Neural progenitor cell (in vitro differentiated cells): ENCODE measurements around the gene ZBTB37. TPM values are rescaled to one million over a fixed set of nuclear protein-coding genes. Genes with fewer than 3 reads are reported as not detected.

Experiments used
- DNase-seq: peaks from one replicate; pipeline ENCODE4 v3.0.0-alpha.2; 2016; ENCODE audit warnings: low spot score
- H2AFZ ChIP-seq: fragments of 200-600 bp; sonication (generic); replicated peaks from 2 replicates; pipeline ENCODE4 v1.6.1; 2016; ENCODE audit warnings: antibody characterized with exemption
- H3F3A ChIP-seq: fragments of 200-600 bp; sonication (generic); 2 replicates; pipeline ENCODE4 v1.6.1; 2016; ENCODE audit warnings: antibody characterized with exemption, low read depth
- H3K27ac ChIP-seq: fragments of 200-600 bp; sonication (generic); 2 replicates; pipeline ENCODE4 v1.5.1; 2016; ENCODE audit warnings: mild to moderate bottlenecking
- H3K27me3 ChIP-seq: fragments of 200-600 bp; sonication (generic); 2 replicates; pipeline ENCODE4 v1.6.1; 2016; ENCODE audit warnings: mild to moderate bottlenecking, moderate library complexity
- H3K36me3 ChIP-seq: fragments of 200-600 bp; sonication (generic); 2 replicates; pipeline ENCODE4 v1.5.1; 2016
- H3K4me1 ChIP-seq: fragments of 200-600 bp; sonication (generic); 2 replicates; pipeline ENCODE4 v1.6.1; 2016; ENCODE audit warnings: mixed run types
- H3K4me2 ChIP-seq: fragments of 200-600 bp; sonication (generic); 2 replicates; pipeline ENCODE4 v1.6.1; 2016
- H3K4me3 ChIP-seq: fragments of 200-600 bp; sonication (generic); 2 replicates; pipeline ENCODE4 v1.5.1; 2016
- H3K79me2 ChIP-seq: fragments of 200-600 bp; sonication (generic); 2 replicates; pipeline ENCODE4 v1.6.1; 2016; ENCODE audit warnings: low read depth
- H3K9ac ChIP-seq: fragments of 200-600 bp; sonication (generic); 2 replicates; pipeline ENCODE4 v1.6.1; 2016
- H3K9me3 ChIP-seq: fragments of 200-600 bp; sonication (generic); 2 replicates; pipeline ENCODE4 v1.5.1; 2016; ENCODE audit warnings: low read depth
- H4K20me1 ChIP-seq: fragments of 200-600 bp; sonication (generic); 2 replicates; pipeline ENCODE4 v1.6.1; 2016; ENCODE audit warnings: low read depth
- H3K27ac Mint-ChIP-seq: 3 replicates; pipeline ENCODE4 v1.8.0; 2021; ENCODE audit warnings: mixed read lengths
- H3K27me3 Mint-ChIP-seq: 2 replicates; pipeline ENCODE4 v1.8.0; 2022; ENCODE audit warnings: low read depth, mild to moderate bottlenecking, inconsistent platforms, moderate library complexity, mixed read lengths; ENCODE audit not compliant: insufficient read depth
- H3K36me3 Mint-ChIP-seq: 3 replicates; pipeline ENCODE4 v1.8.0; 2021; ENCODE audit warnings: mixed read lengths
- H3K4me1 Mint-ChIP-seq: 3 replicates; pipeline ENCODE4 v1.8.0; 2021; ENCODE audit warnings: mixed read lengths
- H3K4me3 Mint-ChIP-seq: 3 replicates; pipeline ENCODE4 v1.8.0; 2021; ENCODE audit warnings: mild to moderate bottlenecking, moderate library complexity, mixed read lengths
- H3K9me3 Mint-ChIP-seq: 3 replicates; pipeline ENCODE4 v1.8.0; 2020; ENCODE audit warnings: mixed read lengths
- EZH2 ChIP-seq: fragments of 200-600 bp; sonication (generic); IDR thresholded peaks from 2 replicates; pipeline ENCODE4 v1.6.1; 2017; ENCODE audit warnings: antibody characterized with exemption, mild to moderate bottlenecking, moderate library complexity
- EZH2phosphoT487 ChIP-seq: fragments of 200-600 bp; sonication (generic); IDR thresholded peaks from 2 replicates; pipeline ENCODE4 v1.6.1; 2017; ENCODE audit warnings: antibody characterized with exemption
- total RNA-seq: library from RNA; depleted of rRNA; stranded (reverse); fragments of >200 nt; gene quantifications from 2 replicates; pipeline ENCODE4 v1.2.3, GENCODE V29; 2015; ENCODE audit warnings: low replicate concordance
- TF ChIP-seq, protein P1 (sequence below): fragments of 200-600 bp; sonication (generic); IDR thresholded peaks from 2 replicates; pipeline ENCODE4 v1.5.1; 2017; ENCODE audit warnings: antibody characterized with exemption, mild to moderate bottlenecking

Gene ZBTB37
- total RNA-seq, 1 donor from 2014 or later, result 19.4 TPM

DNA sequence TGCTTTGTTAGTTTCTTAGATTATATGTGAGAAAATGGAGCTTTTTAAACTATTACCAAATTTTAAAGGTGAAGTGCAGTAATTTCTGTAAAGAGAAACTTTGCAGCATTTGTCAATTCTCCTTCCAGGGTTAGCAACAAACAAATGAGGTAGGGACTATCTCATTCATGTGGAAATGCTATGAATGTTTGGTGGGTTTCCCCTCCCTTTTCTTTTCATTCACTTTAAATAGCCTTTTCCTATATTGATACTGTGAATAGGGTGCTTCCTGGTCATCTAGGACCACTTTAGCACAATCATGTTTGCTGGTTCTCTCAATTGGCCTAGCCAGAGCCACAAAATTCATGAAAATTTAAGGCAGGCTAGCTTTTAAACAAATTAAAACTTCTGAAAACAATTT is 20.6 kb downstream of the ZBTB37 start:
- H2AFZ ChIP-seq, result no peak overlapping the region
- no peaks in the 10 kb centered on the region for H3K9me3 ChIP-seq
- H3K36me3 ChIP-seq, result no peaks in the 10 kb centered on the region
- no peaks in the 10 kb centered on the region for H3K4me1 ChIP-seq
- H3K4me2 ChIP-seq, result no peak overlapping the region
- no peak overlapping the region for H3K27ac Mint-ChIP-seq
- no peaks in the 10 kb centered on the region for H3K27me3 ChIP-seq
- TF ChIP-seq, protein P1, sequence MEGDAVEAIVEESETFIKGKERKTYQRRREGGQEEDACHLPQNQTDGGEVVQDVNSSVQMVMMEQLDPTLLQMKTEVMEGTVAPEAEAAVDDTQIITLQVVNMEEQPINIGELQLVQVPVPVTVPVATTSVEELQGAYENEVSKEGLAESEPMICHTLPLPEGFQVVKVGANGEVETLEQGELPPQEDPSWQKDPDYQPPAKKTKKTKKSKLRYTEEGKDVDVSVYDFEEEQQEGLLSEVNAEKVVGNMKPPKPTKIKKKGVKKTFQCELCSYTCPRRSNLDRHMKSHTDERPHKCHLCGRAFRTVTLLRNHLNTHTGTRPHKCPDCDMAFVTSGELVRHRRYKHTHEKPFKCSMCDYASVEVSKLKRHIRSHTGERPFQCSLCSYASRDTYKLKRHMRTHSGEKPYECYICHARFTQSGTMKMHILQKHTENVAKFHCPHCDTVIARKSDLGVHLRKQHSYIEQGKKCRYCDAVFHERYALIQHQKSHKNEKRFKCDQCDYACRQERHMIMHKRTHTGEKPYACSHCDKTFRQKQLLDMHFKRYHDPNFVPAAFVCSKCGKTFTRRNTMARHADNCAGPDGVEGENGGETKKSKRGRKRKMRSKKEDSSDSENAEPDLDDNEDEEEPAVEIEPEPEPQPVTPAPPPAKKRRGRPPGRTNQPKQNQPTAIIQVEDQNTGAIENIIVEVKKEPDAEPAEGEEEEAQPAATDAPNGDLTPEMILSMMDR, result no peak
- TF ChIP-seq EZH2 (no peak), EZH2phosphoT487 (no peak)
- H3K4me3 ChIP-seq, result no peak overlapping the region
- no peak overlapping the region for H3K4me3 Mint-ChIP-seq
- no peak overlapping the region for H3K9ac ChIP-seq
- H3K27ac ChIP-seq, result no peak overlapping the region
- peaks cover 20% of the 10 kb centered on the region for H3K36me3 Mint-ChIP-seq
- no peaks in the 10 kb centered on the region for H3K4me1 Mint-ChIP-seq
- H3K79me2 ChIP-seq, result peaks cover 4% of the 10 kb centered on the region
- H3K27me3 Mint-ChIP-seq, result peaks cover 2% of the 10 kb centered on the region
- no peaks in the 10 kb centered on the region for H4K20me1 ChIP-seq
- H3F3A ChIP-seq, result no peaks in the 10 kb centered on the region
- no peak for DNase-seq
- H3K9me3 Mint-ChIP-seq, result no peaks in the 10 kb centered on the region

DNA sequence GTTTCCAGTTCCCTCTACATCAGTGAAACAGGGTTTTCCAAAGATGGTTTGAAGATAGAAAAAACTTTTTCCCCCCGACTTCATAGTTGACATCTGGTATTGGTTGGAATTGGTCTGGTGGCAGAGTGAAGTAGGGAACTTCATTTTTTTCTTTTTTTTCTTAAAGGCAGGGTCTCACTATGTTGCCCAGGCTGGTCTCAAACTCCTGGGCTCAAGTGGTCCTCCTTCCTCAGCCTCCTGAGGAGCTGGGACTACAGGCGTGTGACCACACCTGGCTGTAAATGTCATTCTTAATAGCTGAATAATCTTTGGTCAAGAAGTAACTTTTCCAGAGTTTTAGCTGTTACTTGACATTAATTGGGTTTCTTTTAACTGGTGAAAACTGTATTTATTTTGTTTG is 21.7 kb downstream of the ZBTB37 start:
- no peaks in the 10 kb centered on the region for H3K27me3 ChIP-seq
- peaks cover 2% of the 10 kb centered on the region for H3K27me3 Mint-ChIP-seq
- H3K36me3 ChIP-seq, result no peaks in the 10 kb centered on the region
- H3K4me3 Mint-ChIP-seq, result no peak overlapping the region
- no peak overlapping the region for H3K9ac ChIP-seq
- H3K9me3 ChIP-seq, result no peaks in the 10 kb centered on the region
- H3K27ac ChIP-seq, result no peak overlapping the region
- H3F3A ChIP-seq, result no peaks in the 10 kb centered on the region
- no peak overlapping the region for H3K4me2 ChIP-seq
- DNase-seq, result no peak
- no peaks in the 10 kb centered on the region for H3K4me1 ChIP-seq
- H3K36me3 Mint-ChIP-seq, result peaks cover 24% of the 10 kb centered on the region
- H3K79me2 ChIP-seq, result no peaks in the 10 kb centered on the region
- TF ChIP-seq EZH2phosphoT487 (no peak), EZH2 (no peak)
- TF ChIP-seq, protein P1, result no peak
- no peak overlapping the region for H3K4me3 ChIP-seq
- no peaks in the 10 kb centered on the region for H3K4me1 Mint-ChIP-seq
- H3K9me3 Mint-ChIP-seq, result no peaks in the 10 kb centered on the region
- no peak overlapping the region for H2AFZ ChIP-seq
- H4K20me1 ChIP-seq, result no peaks in the 10 kb centered on the region
- H3K27ac Mint-ChIP-seq, result no peak overlapping the region

DNA sequence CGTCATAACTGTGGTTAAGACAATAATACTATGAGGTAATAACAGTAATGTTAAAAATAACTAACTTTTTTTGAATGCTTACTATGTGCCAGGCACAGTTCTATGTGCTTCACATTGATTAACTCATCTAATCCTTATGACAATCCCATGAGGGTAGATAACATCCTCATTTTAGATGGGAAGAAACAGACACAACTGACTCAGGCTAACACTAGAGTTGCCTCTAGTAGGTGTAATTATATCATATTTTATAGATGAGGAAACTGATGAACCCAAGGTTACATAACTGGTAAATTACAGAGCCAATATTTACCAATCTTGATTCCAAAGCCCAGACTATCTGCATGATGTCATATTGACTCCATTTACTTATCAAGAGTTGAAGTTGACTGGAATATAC is 25.4 kb downstream of the ZBTB37 start:
- Histone ChIP-seq H3K36me3 (no peaks in the 10 kb centered on the region), H2AFZ (no peak overlapping the region), H3K4me1 (no peaks in the 10 kb centered on the region), H3K27me3 (no peaks in the 10 kb centered on the region), H3K27ac (no peak overlapping the region), H3K9ac (no peak overlapping the region), H4K20me1 (no peaks in the 10 kb centered on the region), H3K4me3 (no peak overlapping the region), H3K4me2 (no peak overlapping the region), H3F3A (no peaks in the 10 kb centered on the region), H3K79me2 (no peaks in the 10 kb centered on the region), H3K9me3 (no peaks in the 10 kb centered on the region)
- no peak overlapping the region for H3K27ac Mint-ChIP-seq
- no peaks in the 10 kb centered on the region for H3K9me3 Mint-ChIP-seq
- H3K27me3 Mint-ChIP-seq, result peaks cover 2% of the 10 kb centered on the region
- H3K4me3 Mint-ChIP-seq, result no peak overlapping the region
- TF ChIP-seq, protein P1, result no peak
- TF ChIP-seq EZH2 (no peak), EZH2phosphoT487 (no peak)
- H3K4me1 Mint-ChIP-seq, result no peaks in the 10 kb centered on the region
- H3K36me3 Mint-ChIP-seq, result peaks cover 10% of the 10 kb centered on the region
- DNase-seq, result no peak

DNA sequence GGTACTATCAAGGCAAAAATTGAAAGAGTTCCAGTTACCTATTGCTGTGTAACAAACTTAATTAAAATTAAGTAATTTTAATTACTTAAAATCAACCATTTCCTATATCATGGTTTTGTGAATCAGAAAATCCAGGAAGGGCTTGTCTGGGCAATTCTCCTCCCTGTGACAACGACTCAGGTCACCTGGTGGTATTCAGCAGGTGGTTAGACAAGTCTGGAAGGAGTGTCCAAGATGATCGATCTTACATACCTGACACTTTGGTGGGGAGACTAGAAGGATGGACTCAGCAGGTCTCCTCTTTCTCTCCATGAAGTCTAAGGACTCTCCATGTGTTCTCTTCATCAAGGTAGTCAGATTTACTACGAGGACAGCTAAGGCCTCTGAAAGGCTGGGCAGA is 26.0 kb downstream of the ZBTB37 start:
- Histone ChIP-seq H3K27ac (no peak overlapping the region), H3K9me3 (no peaks in the 10 kb centered on the region), H3K4me2 (no peak overlapping the region), H2AFZ (no peak overlapping the region), H3F3A (no peaks in the 10 kb centered on the region), H3K36me3 (no peaks in the 10 kb centered on the region), H3K4me1 (no peaks in the 10 kb centered on the region), H3K79me2 (no peaks in the 10 kb centered on the region), H3K9ac (no peak overlapping the region), H3K4me3 (no peak overlapping the region), H3K27me3 (no peaks in the 10 kb centered on the region), H4K20me1 (no peaks in the 10 kb centered on the region)
- Mint-ChIP-seq H3K36me3 (peaks cover 11% of the 10 kb centered on the region), H3K9me3 (no peaks in the 10 kb centered on the region), H3K27ac (no peak overlapping the region), H3K4me1 (no peaks in the 10 kb centered on the region), H3K4me3 (no peak overlapping the region), H3K27me3 (peaks cover 2% of the 10 kb centered on the region)
- DNase-seq, result no peak
- TF ChIP-seq, protein P1, result no peak
- TF ChIP-seq EZH2phosphoT487 (no peak), EZH2 (no peak)
